HepG2 (cell line): ENCODE measurements around the gene DOK4. TPM values are rescaled to one million over a fixed set of nuclear protein-coding genes. Genes with fewer than 3 reads are reported as not detected.

Experiments used
- AFF4 ChIP-seq: sonication (generic); formaldehyde crosslinking; IDR thresholded peaks from 2 replicates; pipeline ENCODE4 v1.4.0; 2020; ENCODE audit warnings: missing genetic modification reagents
- BCL3 ChIP-seq: sonication (generic); formaldehyde crosslinking; IDR thresholded peaks from 2 replicates; pipeline ENCODE4 v1.5.1; 2020; ENCODE audit warnings: mild to moderate bottlenecking, missing genetic modification reagents, moderate library complexity
- NCOA2 ChIP-seq: sonication (generic); formaldehyde crosslinking; IDR thresholded peaks from 2 replicates; pipeline ENCODE4 v1.8.0; 2022; ENCODE audit warnings: inconsistent platforms
- NFYC ChIP-seq: IDR thresholded peaks from 2 replicates; pipeline ENCODE4 v1.6.1; 2016; ENCODE audit warnings: missing genetic modification reagents, missing compliant biosample characterization
- PRDM15 ChIP-seq: sonication (generic); formaldehyde crosslinking; IDR thresholded peaks from 2 replicates; pipeline ENCODE4 v1.4.0; 2020; ENCODE audit warnings: missing genetic modification reagents
- PRMT3 ChIP-seq: sonication (generic); formaldehyde crosslinking; IDR thresholded peaks from 2 replicates; pipeline ENCODE4 v1.8.1; 2022; ENCODE audit warnings: low read depth, mild to moderate bottlenecking, moderate library complexity, missing genetic modification reagents, borderline replicate concordance
- RBAK ChIP-seq: sonication (generic); formaldehyde crosslinking; IDR thresholded peaks from 2 replicates; pipeline ENCODE4 v1.5.1; 2020; ENCODE audit warnings: mild to moderate bottlenecking, missing genetic modification reagents
- RFXAP ChIP-seq: sonication (generic); formaldehyde crosslinking; IDR thresholded peaks from 2 replicates; pipeline ENCODE4 v1.4.0; 2020; ENCODE audit warnings: missing genetic modification reagents, borderline replicate concordance
- ZNF17 ChIP-seq: sonication (generic); formaldehyde crosslinking; IDR thresholded peaks from 2 replicates; pipeline ENCODE4 v1.5.0; 2020; ENCODE audit warnings: mild to moderate bottlenecking, missing genetic modification reagents
- ZNF589 ChIP-seq: sonication (generic); formaldehyde crosslinking; conservative IDR thresholded peaks from 2 replicates; pipeline ENCODE4 v1.8.0; 2022; ENCODE audit warnings: mild to moderate bottlenecking, moderate library complexity, missing genetic modification reagents
- ZNF704 ChIP-seq: sonication (generic); formaldehyde crosslinking; IDR thresholded peaks from 2 replicates; pipeline ENCODE4 v1.8.1; 2023; ENCODE audit warnings: mild to moderate bottlenecking, inconsistent platforms, moderate library complexity, missing genetic modification reagents, borderline replicate concordance
- ZNF737 ChIP-seq: sonication (generic); formaldehyde crosslinking; IDR thresholded peaks from 2 replicates; pipeline ENCODE4 v1.5.0; 2020; ENCODE audit warnings: missing genetic modification reagents, mild to moderate bottlenecking, borderline replicate concordance
- ZNF790 ChIP-seq: sonication (generic); formaldehyde crosslinking; IDR thresholded peaks from 2 replicates; pipeline ENCODE4 v1.8.0; 2022; ENCODE audit warnings: missing genetic modification reagents, mild to moderate bottlenecking, borderline replicate concordance
- ZSCAN5A ChIP-seq: sonication (generic); formaldehyde crosslinking; IDR thresholded peaks from 2 replicates; pipeline ENCODE4 v1.8.0; 2022; ENCODE audit warnings: mild to moderate bottlenecking, missing genetic modification reagents, borderline replicate concordance
- polyA plus RNA-seq, 8 experiments: library from polyadenylated mRNA; depleted of rRNA in 3 of 8; stranded (reverse) in 7 of 8; unstranded in 1 of 8; fragments of >200 nt; fragmentation: Illumina TruSeq in 4 of 8; extraction: Trizol in 4 of 8; gene quantifications; 2 replicates each; pipeline versions ENCODE4 v1.2.1 to v1.2.3, GENCODE V29; 2011 to 2016; ENCODE audit warnings: low read depth in 4 of 8, missing spikeins in 1 of 8, mixed read lengths in 1 of 8; ENCODE audit not compliant: insufficient read depth in 1 of 8
- total RNA-seq, 5 experiments: library from RNA; depleted of rRNA; stranded (reverse); fragments of >200 nt; fragmentation: Illumina TruSeq; extraction: Trizol; gene quantifications; 2 replicates each; pipeline ENCODE4 v1.2.3, GENCODE V29; 2016; ENCODE audit warnings: low read depth in 1 of 5

Gene DOK4
- total and polyA plus RNA-seq, 2 of the 13 experiments (the other 11 are each of a cell fraction or from before 2014, with no cell fraction given): 52.7 to 70.0 TPM

GRCh38 chr16:57462209-57462977 lies 23.9 kb downstream of the DOK4 start, which contains the start of gene POLR2C (continued):
- no peak for TF ChIP-seq PRMT3
- TF ChIP-seq RFXAP (CRISPR knock-in tag): peak; percentile 96
- 0 out of 2 replicates have a peak, but pooled peaks have one; percentile 47 for TF ChIP-seq ZNF589 (CRISPR knock-in tag)
- TF ChIP-seq NFYC (CRISPR knock-in tag): no peak
- TF ChIP-seq ZNF704 (CRISPR knock-in tag): 0 out of 2 replicates have a peak, but pooled peaks have one; percentile 75
- peak; percentile 62; the same call in 1 of the 2 replicates for TF ChIP-seq PRDM15
- TF ChIP-seq NCOA2 (CRISPR knock-in tag): peak; percentile 74
- peak; percentile 58; the same call in 1 of the 2 replicates for TF ChIP-seq AFF4
- TF ChIP-seq ZSCAN5A: peak; percentile 84; the same call in 1 of the 2 replicates
- 0 out of 2 replicates have a peak, but pooled peaks have one; percentile 55 for TF ChIP-seq ZNF790
- TF ChIP-seq BCL3 (CRISPR knock-in tag): peak; percentile 44; the same call in 1 of the 2 replicates
- TF ChIP-seq RBAK (CRISPR knock-in tag): 0 out of 2 replicates have a peak, but pooled peaks have one; percentile 69
- TF ChIP-seq ZNF17: no peak
- 0 out of 2 replicates have a peak, but pooled peaks have one; percentile 10 for TF ChIP-seq ZNF737 (CRISPR knock-in tag)
